Mesodermal cell (in vitro differentiated cells): ENCODE data around the gene NSUN6.
"Not testable (repeated sequence)": the region's sequence is repeated elsewhere in the genome, so short reads cannot be mapped to it uniquely, and the experiment has no call there.

ENCODE experiments used
- H3K27ac ChIP-seq: 2 replicates; pipeline ENCODE4 v1.7.0; 2013; ENCODE audit warnings: mild to moderate bottlenecking, low read depth, low read length, moderate library complexity; ENCODE audit not compliant: severe bottlenecking
- H3K36me3 ChIP-seq: 2 replicates; pipeline ENCODE4 v1.7.1; 2013; ENCODE audit warnings: mild to moderate bottlenecking, low read length, moderate library complexity; ENCODE audit not compliant: control insufficient read depth, insufficient read depth
- H3K4me1 ChIP-seq: one replicate; pipeline ENCODE4 v1.7.1; 2013; ENCODE audit warnings: mild to moderate bottlenecking, low read length; ENCODE audit not compliant: insufficient read depth, control insufficient read depth, poor library complexity, severe bottlenecking
- H3K4me3 ChIP-seq: 2 replicates; pipeline ENCODE4 v1.7.0; 2013; ENCODE audit warnings: low read length, control low read depth, mild to moderate bottlenecking; ENCODE audit not compliant: insufficient read depth, poor library complexity, severe bottlenecking; ENCODE audit errors: extremely low read depth
- H3K9me3 ChIP-seq: 2 replicates; pipeline ENCODE4 v1.7.1; 2013; ENCODE audit warnings: mild to moderate bottlenecking, low read length, moderate library complexity; ENCODE audit not compliant: control insufficient read depth
- WGBS, 2 experiments: methylation state at CpG; one replicate each; pipeline ENCODE4 v1.1.5; 2013; ENCODE audit warnings: missing lambda C conversion rate in 2 of 2; ENCODE audit not compliant: insufficient coverage in 2 of 2; 5-methylcytosine and 5-hydroxymethylcytosine counted together

Gene NSUN6

GRCh38 chr10:18659125-18659818, 7.9 kb upstream of the NSUN6 start, which contains the start of gene ARL5B:
Gene ARL5B (plus strand): TSS chr10:18659431. CDS start chr10:18659638, 207 bp downstream.
- WGBS, 2 experiments, result 0 to 1% methylated on average over 45 to 48 of the region's 72 CpGs

GRCh38 chr10:18658271-18659124, 7.1 kb upstream of the NSUN6 start:
- H3K36me3 ChIP-seq, result peaks cover 17% of the 10 kb centered on the region
- H3K4me3 ChIP-seq, result peak overlapping the region; percentile 94
- WGBS, 2 experiments, result 43 to 50% methylated on average over 13 to 15 of the region's 23 CpGs
- peak overlapping the region; percentile 97 for H3K27ac ChIP-seq
- H3K4me1 ChIP-seq, result no peaks in the 10 kb centered on the region
- no peaks in the 10 kb centered on the region for H3K9me3 ChIP-seq

More at GRCh38 chr10:18659125-18659818, 7.9 kb upstream of the NSUN6 start, which contains the start of gene ARL5B:
- Histone ChIP-seq H3K4me1 (no peaks in the 10 kb centered on the region), H3K27ac (peak within 1 kb of the TSS; percentile 97), H3K9me3 (no peaks in the 10 kb centered on the region), H3K36me3 (peaks cover 24% of the 10 kb centered on the region), H3K4me3 (peak within 1 kb of the TSS; percentile 94)

GRCh38 chr10:18656724-18657123, 5.3 kb upstream of the NSUN6 start:
- WGBS, 2 experiments, result 83% methylated on average over 1 of the region's 3 CpGs; no CpG with 5 or more reads in 1 of the 2 experiments
- no peak overlapping the region for H3K27ac ChIP-seq

GRCh38 chr10:18653112-18653511, 1.7 kb upstream of the NSUN6 start:
- Histone ChIP-seq H3K36me3 (no peaks in the 10 kb centered on the region), H3K4me1 (no peaks in the 10 kb centered on the region), H3K9me3 (no peaks in the 10 kb centered on the region), H3K27ac (no peak overlapping the region), H3K4me3 (no peak overlapping the region)
- 88% methylated on average over 2 of the region's 3 CpGs; no CpG with 5 or more reads in 1 of the 2 experiments for whole genome bisulfite sequencing, 2 experiments

More at GRCh38 chr10:18656724-18657123, 5.3 kb upstream of the NSUN6 start:
- Histone ChIP-seq H3K4me3 (no peak overlapping the region), H3K9me3 (no peaks in the 10 kb centered on the region), H3K4me1 (no peaks in the 10 kb centered on the region), H3K36me3 (peaks cover 6% of the 10 kb centered on the region)

- 5 to 7% methylated on average over 5 of the region's 6 CpGs for WGBS, 2 experiments
- peaks cover 18% of the 10 kb centered on the region for H3K36me3 ChIP-seq
- no peaks in the 10 kb centered on the region for H3K4me1 ChIP-seq
- no peak overlapping the region for H3K27ac ChIP-seq
- H3K9me3 ChIP-seq, result no peaks in the 10 kb centered on the region
- H3K4me3 ChIP-seq, result peak overlapping the region; percentile 76
These were observed 886 bp downstream of the NSUN6 start for GRCh38 chr10:18650404-18650997.

- no peaks in the 10 kb centered on the region for H3K4me1 ChIP-seq
- 83 to 84% methylated on average over 5 of the region's 7 CpGs for WGBS, 2 experiments
- H3K4me3 ChIP-seq, result peak overlapping the region; percentile 76
- H3K27ac ChIP-seq, result no peak overlapping the region
- H3K36me3 ChIP-seq, result peaks cover 18% of the 10 kb centered on the region
- H3K9me3 ChIP-seq, result no peaks in the 10 kb centered on the region
These were observed 1.9 kb downstream of the NSUN6 start for GRCh38 chr10:18649364-18649959.

GRCh38 chr10:18647945-18648344, 3.4 kb downstream of the NSUN6 start:
- Histone ChIP-seq H3K36me3 (peaks cover 23% of the 10 kb centered on the region), H3K4me1 (no peaks in the 10 kb centered on the region), H3K9me3 (no peaks in the 10 kb centered on the region), H3K4me3 (no peak overlapping the region), H3K27ac (no peak overlapping the region)
- WGBS, 2 experiments, result 95 to 100% methylated on average over 2 of the region's 3 CpGs

GRCh38 chr10:18647151-18647550, 4.2 kb downstream of the NSUN6 start:
- 83 to 100% methylated on average over 1 to 2 of the region's 2 CpGs for WGBS, 2 experiments
- peaks cover 26% of the 10 kb centered on the region for H3K36me3 ChIP-seq
- H3K27ac ChIP-seq, result no peak overlapping the region
- no peaks in the 10 kb centered on the region for H3K4me1 ChIP-seq
- H3K4me3 ChIP-seq, result no peak overlapping the region
- no peaks in the 10 kb centered on the region for H3K9me3 ChIP-seq

GRCh38 chr10:18639719-18640118, 11.7 kb downstream of the NSUN6 start:
- not testable (repeated sequence) for H3K4me1 ChIP-seq, H3K4me3 ChIP-seq, H3K27ac ChIP-seq, H3K9me3 ChIP-seq
- WGBS, 2 experiments, result no CpG with 5 or more reads among the region's 2 CpGs
- peaks cover 23% of the 10 kb centered on the region for H3K36me3 ChIP-seq

GRCh38 chr10:18637400-18637799, 14.0 kb downstream of the NSUN6 start:
- H3K9me3 ChIP-seq, H3K4me1 ChIP-seq, H3K4me3 ChIP-seq, H3K27ac ChIP-seq: not testable (repeated sequence)
- peaks cover 16% of the 10 kb centered on the region for H3K36me3 ChIP-seq
- no CpG with 5 or more reads among the region's 1 CpG for WGBS, 2 experiments
